ENCODE results near the gene ETF1.

The ETF1 gene

GRCh38 chr5:138460032-138460693 is 82.9 kb downstream of the ETF1 start:
- DNase-seq: no peak

- DNase-seq: no peak
These were observed 83.6 kb downstream of the ETF1 start for GRCh38 chr5:138459311-138459933.

- no peak for DNase-seq
These were observed 84.2 kb downstream of the ETF1 start for GRCh38 chr5:138458856-138459255.

GRCh38 chr5:138458384-138458783 is 84.7 kb downstream of the ETF1 start:
- no peak for DNase-seq

GRCh38 chr5:138457531-138458275 is 85.3 kb downstream of the ETF1 start:
- no peak for DNase-seq

Measured in GOT3 (cell line).